CD14-positive monocyte (primary cell): ENCODE data around the gene HSD3B7. TPM values are rescaled to one million over a fixed set of nuclear protein-coding genes. Genes with fewer than 3 reads are reported as not detected.
A peak's percentile ranks its signal among the peaks of the same experiment; 100 is the strongest.

Experiments used
- DNase-seq, 3 donors: peaks; one replicate each; pipeline ENCODE4 v3.0.0-alpha.2; 2011 to 2022
- H2AFZ ChIP-seq: 2 replicates; pipeline ENCODE4 v1.6.0; 2012; ENCODE audit warnings: mild to moderate bottlenecking, low read depth, low read length, inconsistent platforms; ENCODE audit not compliant: insufficient read depth, poor library complexity, severe bottlenecking
- H3K27ac ChIP-seq, 2 donors: 1 replicate in 1 of 2; 2 replicates in 1 of 2; pipeline ENCODE4 v1.5.1; 2012 to 2013; ENCODE audit warnings: low read length in 2 of 2, control low read depth in 1 of 2, inconsistent platforms in 1 of 2, low read depth in 1 of 2, mild to moderate bottlenecking in 1 of 2
- H3K27me3 ChIP-seq, 2 donors: one replicate each; pipeline versions ENCODE4 v1.6.0 to v1.6.1; 2011 to 2013; ENCODE audit warnings: low read length in 2 of 2; ENCODE audit not compliant: control insufficient read depth in 2 of 2, insufficient read depth in 2 of 2
- H3K36me3 ChIP-seq, 2 donors: replicated peaks in 1 of 2; 1 replicate in 1 of 2; 2 replicates in 1 of 2; pipeline versions ENCODE4 v1.5.1 to v1.6.1; 2012 to 2013; ENCODE audit warnings: low read length in 2 of 2, control low read depth in 1 of 2, inconsistent platforms in 1 of 2, mild to moderate bottlenecking in 1 of 2; ENCODE audit not compliant: insufficient read depth in 2 of 2, control insufficient read depth in 1 of 2
- H3K4me1 ChIP-seq, 2 donors: 1 replicate in 1 of 2; 2 replicates in 1 of 2; pipeline versions ENCODE4 v1.5.1 to v1.6.1; 2012 to 2013; ENCODE audit warnings: low read length in 2 of 2, control low read depth in 1 of 2, inconsistent platforms in 1 of 2, mild to moderate bottlenecking in 1 of 2, moderate library complexity in 1 of 2; ENCODE audit not compliant: insufficient read depth in 2 of 2, control insufficient read depth in 1 of 2
- H3K4me2 ChIP-seq: replicated peaks from 2 replicates; pipeline ENCODE3; 2012; ENCODE audit warnings: low read length, moderate library complexity, mild to moderate bottlenecking; ENCODE audit not compliant: poor library complexity, severe bottlenecking; ENCODE audit errors: extremely low read depth
- H3K4me3 ChIP-seq, 3 experiments: fragments of 200-600 bp in 1 of 3; sonication (generic) in 1 of 3; replicated peaks in 1 of 3; 1 replicate in 2 of 3; 2 replicates in 1 of 3; pipeline ENCODE4 v1.5.1; 2011 to 2013; ENCODE audit warnings: low read length in 3 of 3, mild to moderate bottlenecking in 3 of 3, control low read depth in 2 of 3, low read depth in 2 of 3, inconsistent platforms in 1 of 3, moderate library complexity in 1 of 3
- H3K79me2 ChIP-seq: 2 replicates; pipeline ENCODE4 v1.6.0; 2012; ENCODE audit warnings: mild to moderate bottlenecking, control low read depth, inconsistent platforms, low read length, moderate library complexity; ENCODE audit not compliant: insufficient read depth
- H3K9ac ChIP-seq: 2 replicates; pipeline ENCODE4 v1.6.0; 2017; ENCODE audit warnings: low read length, mild to moderate bottlenecking; ENCODE audit not compliant: insufficient read depth, poor library complexity, severe bottlenecking
- H3K9me3 ChIP-seq, 2 donors: replicated peaks in 1 of 2; 1 replicate in 1 of 2; 2 replicates in 1 of 2; pipeline versions ENCODE4 v1.5.1 to v1.6.1; 2012 to 2013; ENCODE audit warnings: low read length in 2 of 2, control low read depth in 1 of 2; ENCODE audit not compliant: control insufficient read depth in 1 of 2, insufficient read depth in 1 of 2
- H4K20me1 ChIP-seq: 2 replicates; pipeline ENCODE4 v1.6.0; 2012; ENCODE audit warnings: mild to moderate bottlenecking, low read length, control low read depth, moderate library complexity; ENCODE audit not compliant: insufficient read depth
- H3K27ac Mint-ChIP-seq, 7 donors: one replicate each; pipeline ENCODE4 v1.8.0; 2020; ENCODE audit warnings: mild to moderate bottlenecking in 7 of 7, mixed read lengths in 7 of 7, moderate library complexity in 6 of 7, inconsistent platforms in 2 of 7
- H3K27me3 Mint-ChIP-seq, 3 donors: one replicate each; pipeline ENCODE4 v1.8.0; 2021 to 2022; ENCODE audit warnings: low read depth in 3 of 3, mild to moderate bottlenecking in 3 of 3, mixed read lengths in 3 of 3, moderate library complexity in 3 of 3, inconsistent platforms in 1 of 3
- H3K36me3 Mint-ChIP-seq, 2 donors: one replicate each; pipeline ENCODE4 v1.8.0; 2020; ENCODE audit warnings: mixed read lengths in 2 of 2, inconsistent platforms in 1 of 2, mild to moderate bottlenecking in 1 of 2
- H3K4me1 Mint-ChIP-seq: one replicate; pipeline ENCODE4 v1.8.0; 2020; ENCODE audit warnings: mild to moderate bottlenecking, mixed read lengths
- H3K4me3 Mint-ChIP-seq, 2 donors: one replicate each; pipeline ENCODE4 v1.8.0; 2020; ENCODE audit warnings: mild to moderate bottlenecking in 2 of 2, mixed read lengths in 2 of 2, moderate library complexity in 1 of 2
- H3K9me3 Mint-ChIP-seq, 7 donors: one replicate each; pipeline ENCODE4 v1.8.0; 2020 to 2022; ENCODE audit warnings: mixed read lengths in 7 of 7, mild to moderate bottlenecking in 6 of 7, moderate library complexity in 6 of 7, inconsistent platforms in 2 of 7
- CTCF ChIP-seq: fragments of 200-600 bp; IDR thresholded peaks from one replicate; pipeline ENCODE4 v1.8.0; 2022; ENCODE audit warnings: antibody characterized with exemption, mild to moderate bottlenecking
- WGBS: methylation state at CpG from one replicate; pipeline ENCODE4 v1.1.5; 2013; ENCODE audit warnings: missing lambda C conversion rate; ENCODE audit not compliant: insufficient coverage; 5-methylcytosine and 5-hydroxymethylcytosine counted together
- intact Hi-C, 2 donors: fragments of 100-400 bp; cut with micrococcal nuclease; formaldehyde crosslinking; loops; one replicate each; pipeline versions ENCODE4 v1.15.0 to v1.15.1; 2023
- polyA plus RNA-seq, 3 donors: library from polyadenylated mRNA; depleted of rRNA in 1 of 3; unstranded in 2 of 3; stranded (reverse) in 1 of 3; fragments of 300-500 nt in 2 of 3; fragments of >200 nt in 1 of 3; fragmentation: Illumina TruSeq in 2 of 3; gene quantifications; 1 replicate in 2 of 3; 2 replicates in 1 of 3; pipeline ENCODE4 v1.2.3, GENCODE V29; 2012 to 2021

HSD3B7 gene
- polyA plus RNA-seq, 3 donors: 0.89 to 4.3 (median 2.7) TPM

GRCh38 chr16:30982548-30983288 lies 2.3 kb upstream of the HSD3B7 start:
- peaks cover 4% of the 10 kb centered on the region for H3K4me1 Mint-ChIP-seq
- H3K4me3 Mint-ChIP-seq: no peak overlapping the region
- Histone ChIP-seq H3K4me3 (no peak overlapping the region), H3K36me3 (peaks cover 51 to 66% of the 10 kb centered on the region in 2 donors), H3K4me2 (no peak overlapping the region), H3K27ac (no peak overlapping the region), H3K79me2 (no peaks in the 10 kb centered on the region), H2AFZ (no peak overlapping the region), H3K9ac (no peak overlapping the region), H3K9me3 (no peaks in the 10 kb centered on the region), H4K20me1 (peaks cover 7% of the 10 kb centered on the region), H3K4me1 (peaks cover 8 to 14% of the 10 kb centered on the region in 2 donors), H3K27me3 (no peaks in the 10 kb centered on the region)
- WGBS: 93% methylated on average over 14 of the region's 17 CpGs
- intact Hi-C loops: loop anchor here (10.0 kb wide), 3 partner anchors 172 to 882 kb away; partner anchors contain the start of gene PRSS36 (in 1 of the 2)
- H3K36me3 Mint-ChIP-seq: peaks cover 47 to 71% of the 10 kb centered on the region in 2 donors
- no peak for DNase-seq
- TF ChIP-seq CTCF: no peak
- peak overlapping the region in 6 of 7 donors; percentile 6 to 52 (median 34) for H3K27ac Mint-ChIP-seq
- H3K9me3 Mint-ChIP-seq: peaks cover 0 to 3% (median 0%) of the 10 kb centered on the region in 7 donors
- peaks cover 0 to 2% (median 0%) of the 10 kb centered on the region in 3 donors for H3K27me3 Mint-ChIP-seq

- Mint-ChIP-seq H3K4me1 (peaks cover 4% of the 10 kb centered on the region), H3K27me3 (peaks cover 0 to 2% (median 0%) of the 10 kb centered on the region in 3 donors), H3K27ac (peak overlapping the region in 5 of 7 donors; percentile 11 to 40 (median 22)), H3K36me3 (peaks cover 43 to 64% of the 10 kb centered on the region in 2 donors), H3K4me3 (no peak overlapping the region), H3K9me3 (peaks cover 0 to 3% (median 0%) of the 10 kb centered on the region in 7 donors)
- Histone ChIP-seq H3K4me2 (no peak overlapping the region), H3K27ac (no peak overlapping the region), H3K79me2 (no peaks in the 10 kb centered on the region), H4K20me1 (peaks cover 5% of the 10 kb centered on the region), H2AFZ (no peak overlapping the region), H3K36me3 (peaks cover 47 to 59% of the 10 kb centered on the region in 2 donors), H3K4me3 (no peak overlapping the region), H3K9ac (no peak overlapping the region), H3K27me3 (no peaks in the 10 kb centered on the region), H3K9me3 (no peaks in the 10 kb centered on the region), H3K4me1 (peaks cover 8 to 14% of the 10 kb centered on the region in 2 donors)
- 89% methylated on average over 25 of the region's 25 CpGs for WGBS
- DNase-seq: no peak
- no peak for TF ChIP-seq CTCF
- intact Hi-C loops: loop anchor here (10.0 kb wide), 3 partner anchors 171 to 881 kb away; partner anchors contain the start of gene PRSS36 (in 1 of the 2)
Measured at GRCh38 chr16:30983289-30983889, 1.6 kb upstream of the HSD3B7 start.
